ENCODE data around the gene TMEM59L. TPM values are rescaled to one million over a fixed set of nuclear protein-coding genes. Genes with fewer than 3 reads are reported as not detected.

TMEM59L gene
- total and polyA plus RNA-seq, 9 of the 15 experiments (the other 6 are each of a cell fraction or from before 2014, with no cell fraction given), result 0.37 TPM; not detected in 8

DNA sequence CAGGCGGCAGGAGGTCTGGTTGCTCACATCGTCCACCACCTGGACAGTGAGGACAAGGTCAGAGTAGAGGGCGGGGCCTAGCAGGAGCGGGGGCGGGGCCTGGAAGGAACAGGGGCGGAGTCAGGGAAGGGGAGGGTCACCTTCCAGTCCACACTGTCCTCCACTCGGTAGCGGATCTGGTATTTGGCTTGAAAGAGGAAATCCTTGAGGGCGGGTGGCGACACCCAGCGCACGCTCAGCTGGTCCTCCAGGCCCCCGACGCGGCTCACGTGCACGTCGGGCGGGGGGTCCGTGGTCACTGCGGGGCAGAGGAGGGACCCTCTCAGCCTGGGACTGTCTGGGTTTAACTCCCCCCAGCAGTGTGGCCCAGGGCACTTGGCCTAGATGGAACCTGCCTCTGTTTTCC lies 15.9 kb upstream of the TMEM59L start (continued):
- TF ChIP-seq, protein P1, sequence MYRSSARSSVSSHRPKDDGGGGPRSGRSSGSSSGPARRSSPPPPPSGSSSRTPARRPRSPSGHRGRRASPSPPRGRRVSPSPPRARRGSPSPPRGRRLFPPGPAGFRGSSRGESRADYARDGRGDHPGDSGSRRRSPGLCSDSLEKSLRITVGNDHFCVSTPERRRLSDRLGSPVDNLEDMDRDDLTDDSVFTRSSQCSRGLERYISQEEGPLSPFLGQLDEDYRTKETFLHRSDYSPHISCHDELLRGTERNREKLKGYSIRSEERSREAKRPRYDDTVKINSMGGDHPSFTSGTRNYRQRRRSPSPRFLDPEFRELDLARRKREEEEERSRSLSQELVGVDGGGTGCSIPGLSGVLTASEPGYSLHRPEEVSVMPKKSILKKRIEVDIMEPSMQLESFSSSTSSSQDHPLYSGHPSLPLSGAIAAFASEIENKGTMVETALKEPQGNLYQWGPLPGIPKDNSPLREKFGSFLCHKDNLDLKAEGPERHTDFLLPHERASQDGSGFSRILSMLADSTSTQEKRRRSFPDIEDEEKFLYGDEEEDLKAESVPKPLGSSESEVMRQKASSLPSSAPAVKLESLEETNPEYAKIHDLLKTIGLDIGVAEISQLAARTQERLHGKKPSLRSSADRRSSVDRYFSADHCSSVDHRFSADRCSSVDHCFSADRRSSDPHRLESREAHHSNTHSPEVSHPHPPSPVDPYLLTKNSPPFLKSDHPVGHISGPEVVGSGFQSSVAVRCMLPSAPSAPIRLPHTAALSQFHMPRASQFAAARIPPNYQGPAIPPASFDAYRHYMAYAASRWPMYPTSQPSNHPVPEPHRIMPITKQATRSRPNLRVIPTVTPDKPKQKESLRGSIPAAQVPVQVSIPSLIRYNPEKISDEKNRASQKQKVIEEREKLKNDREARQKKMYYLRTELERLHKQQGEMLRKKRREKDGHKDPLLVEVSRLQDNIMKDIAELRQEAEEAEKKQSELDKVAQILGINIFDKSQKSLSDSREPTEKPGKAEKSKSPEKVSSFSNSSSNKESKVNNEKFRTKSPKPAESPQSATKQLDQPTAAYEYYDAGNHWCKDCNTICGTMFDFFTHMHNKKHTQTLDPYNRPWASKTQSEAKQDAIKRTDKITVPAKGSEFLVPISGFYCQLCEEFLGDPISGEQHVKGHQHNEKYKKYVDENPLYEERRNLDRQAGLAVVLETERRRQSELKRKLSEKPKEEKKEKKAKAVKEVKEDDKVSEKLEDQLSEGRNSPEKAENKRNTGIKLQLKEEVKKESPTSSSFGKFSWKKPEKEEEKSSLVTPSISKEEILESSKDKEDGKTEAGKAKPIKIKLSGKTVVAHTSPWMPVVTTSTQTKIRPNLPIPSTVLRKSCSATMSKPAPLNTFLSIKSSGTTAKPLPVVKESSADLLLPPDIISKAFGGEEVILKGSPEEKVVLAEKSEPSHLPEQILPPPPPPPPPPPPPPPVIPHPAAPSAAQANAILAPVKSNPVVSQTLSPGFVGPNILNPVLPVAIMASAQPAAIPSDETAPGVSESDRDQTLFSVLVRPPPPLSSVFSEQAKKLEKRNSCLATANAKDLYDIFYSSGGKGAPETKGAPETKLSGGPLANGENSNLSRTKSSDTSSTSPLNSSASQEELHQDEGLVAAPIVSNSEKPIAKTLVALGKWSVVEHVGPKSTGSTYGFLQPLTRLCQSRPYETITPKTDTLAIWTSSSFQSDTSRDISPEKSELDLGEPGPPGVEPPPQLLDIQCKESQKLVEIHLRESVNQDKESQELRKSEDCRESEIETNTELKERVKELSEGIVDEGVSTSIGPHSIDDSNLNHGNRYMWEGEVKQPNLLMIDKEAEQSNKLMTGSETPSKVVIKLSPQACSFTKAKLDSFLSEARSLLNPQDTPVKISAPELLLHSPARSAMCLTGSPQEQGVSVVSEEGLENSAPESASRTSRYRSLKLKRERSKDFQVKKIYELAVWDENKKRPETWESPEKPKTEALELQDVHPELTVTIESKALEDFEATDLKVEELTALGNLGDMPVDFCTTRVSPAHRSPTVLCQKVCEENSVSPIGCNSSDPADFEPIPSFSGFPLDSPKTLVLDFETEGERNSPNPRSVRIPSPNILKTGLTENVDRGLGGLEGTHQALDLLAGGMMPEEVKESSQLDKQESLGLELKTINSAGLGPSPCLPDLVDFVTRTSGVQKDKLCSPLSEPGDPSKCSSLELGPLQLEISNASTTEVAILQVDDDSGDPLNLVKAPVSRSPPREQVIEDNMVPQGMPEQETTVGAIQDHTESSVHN (IDR thresholded peaks at IDR 0.05; ENCODE audit: borderline replicate concordance in 1 of 2, low read depth in 1 of 2), result no peak
- no peak for TF ChIP-seq CHD4 (IDR thresholded peaks at IDR 0.05; ENCODE audit: insufficient read depth, insufficient replicate concordance, low read depth, low read length, poor library complexity, severe bottlenecking)
- TF ChIP-seq KHSRP (IDR thresholded peaks at IDR 0.05), result no peak
- no peak for TF ChIP-seq TAF1 (IDR thresholded peaks at IDR 0.05; ENCODE audit: control insufficient read depth, extremely low read depth, insufficient read depth, low read length, severe bottlenecking)
- TF ChIP-seq, protein P2, sequence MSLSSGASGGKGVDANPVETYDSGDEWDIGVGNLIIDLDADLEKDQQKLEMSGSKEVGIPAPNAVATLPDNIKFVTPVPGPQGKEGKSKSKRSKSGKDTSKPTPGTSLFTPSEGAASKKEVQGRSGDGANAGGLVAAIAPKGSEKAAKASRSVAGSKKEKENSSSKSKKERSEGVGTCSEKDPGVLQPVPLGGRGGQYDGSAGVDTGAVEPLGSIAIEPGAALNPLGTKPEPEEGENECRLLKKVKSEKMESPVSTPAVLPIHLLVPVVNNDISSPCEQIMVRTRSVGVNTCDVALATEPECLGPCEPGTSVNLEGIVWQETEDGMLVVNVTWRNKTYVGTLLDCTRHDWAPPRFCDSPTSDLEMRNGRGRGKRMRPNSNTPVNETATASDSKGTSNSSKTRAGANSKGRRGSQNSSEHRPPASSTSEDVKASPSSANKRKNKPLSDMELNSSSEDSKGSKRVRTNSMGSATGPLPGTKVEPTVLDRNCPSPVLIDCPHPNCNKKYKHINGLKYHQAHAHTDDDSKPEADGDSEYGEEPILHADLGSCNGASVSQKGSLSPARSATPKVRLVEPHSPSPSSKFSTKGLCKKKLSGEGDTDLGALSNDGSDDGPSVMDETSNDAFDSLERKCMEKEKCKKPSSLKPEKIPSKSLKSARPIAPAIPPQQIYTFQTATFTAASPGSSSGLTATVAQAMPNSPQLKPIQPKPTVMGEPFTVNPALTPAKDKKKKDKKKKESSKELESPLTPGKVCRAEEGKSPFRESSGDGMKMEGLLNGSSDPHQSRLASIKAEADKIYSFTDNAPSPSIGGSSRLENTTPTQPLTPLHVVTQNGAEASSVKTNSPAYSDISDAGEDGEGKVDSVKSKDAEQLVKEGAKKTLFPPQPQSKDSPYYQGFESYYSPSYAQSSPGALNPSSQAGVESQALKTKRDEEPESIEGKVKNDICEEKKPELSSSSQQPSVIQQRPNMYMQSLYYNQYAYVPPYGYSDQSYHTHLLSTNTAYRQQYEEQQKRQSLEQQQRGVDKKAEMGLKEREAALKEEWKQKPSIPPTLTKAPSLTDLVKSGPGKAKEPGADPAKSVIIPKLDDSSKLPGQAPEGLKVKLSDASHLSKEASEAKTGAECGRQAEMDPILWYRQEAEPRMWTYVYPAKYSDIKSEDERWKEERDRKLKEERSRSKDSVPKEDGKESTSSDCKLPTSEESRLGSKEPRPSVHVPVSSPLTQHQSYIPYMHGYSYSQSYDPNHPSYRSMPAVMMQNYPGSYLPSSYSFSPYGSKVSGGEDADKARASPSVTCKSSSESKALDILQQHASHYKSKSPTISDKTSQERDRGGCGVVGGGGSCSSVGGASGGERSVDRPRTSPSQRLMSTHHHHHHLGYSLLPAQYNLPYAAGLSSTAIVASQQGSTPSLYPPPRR (CRISPR knock-in tag; IDR thresholded peaks at IDR 0.05; ENCODE audit: borderline replicate concordance), result no peak
- TF ChIP-seq NCOA6 (IDR thresholded peaks at IDR 0.05), result no peak; the same call in 1 of the 2 replicates
- TF ChIP-seq, protein P3, sequence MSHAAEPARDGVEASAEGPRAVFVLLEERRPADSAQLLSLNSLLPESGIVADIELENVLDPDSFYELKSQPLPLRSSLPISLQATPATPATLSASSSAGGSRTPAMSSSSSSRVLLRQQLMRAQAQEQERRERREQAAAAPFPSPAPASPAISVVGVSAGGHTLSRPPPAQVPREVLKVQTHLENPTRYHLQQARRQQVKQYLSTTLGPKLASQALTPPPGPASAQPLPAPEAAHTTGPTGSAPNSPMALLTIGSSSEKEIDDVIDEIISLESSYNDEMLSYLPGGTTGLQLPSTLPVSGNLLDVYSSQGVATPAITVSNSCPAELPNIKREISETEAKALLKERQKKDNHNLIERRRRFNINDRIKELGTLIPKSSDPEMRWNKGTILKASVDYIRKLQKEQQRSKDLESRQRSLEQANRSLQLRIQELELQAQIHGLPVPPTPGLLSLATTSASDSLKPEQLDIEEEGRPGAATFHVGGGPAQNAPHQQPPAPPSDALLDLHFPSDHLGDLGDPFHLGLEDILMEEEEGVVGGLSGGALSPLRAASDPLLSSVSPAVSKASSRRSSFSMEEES (CRISPR knock-in tag; IDR thresholded peaks at IDR 0.05), result no peak
- no peak for TF ChIP-seq DNMT1 (IDR thresholded peaks at IDR 0.05)
- TF ChIP-seq BMI1 (IDR thresholded peaks at IDR 0.05; ENCODE audit: low read length), result no peak
- TF ChIP-seq TCF7 (IDR thresholded peaks at IDR 0.05; ENCODE audit: borderline replicate concordance), result no peak
- no peak for TF ChIP-seq BACH1 (tag; IDR thresholded peaks at IDR 0.05)
